NCI-H345 treated with DMSO at 0.1 percent for 48 hours (cell line): ENCODE results near the gene ACTRT2.

Source experiments
- DNase-seq: peaks from one replicate; lab custom pipeline; 2025; ENCODE audit not compliant: unreplicated experiment; lab: John Stamatoyannopoulos, UW

The ACTRT2 gene

GRCh38 chr1:3017440-3018050 lies 3.7 kb upstream of the ACTRT2 start:
- DNase-seq, result no peak

GRCh38 chr1:3018051-3018471 lies 3.2 kb upstream of the ACTRT2 start:
- no peak for DNase-seq

GRCh38 chr1:3018576-3018975 lies 2.7 kb upstream of the ACTRT2 start:
- DNase-seq, result no peak

GRCh38 chr1:3019007-3019515 lies 2.2 kb upstream of the ACTRT2 start:
- no peak for DNase-seq

GRCh38 chr1:3019516-3020051 lies 1.7 kb upstream of the ACTRT2 start:
- no peak for DNase-seq

GRCh38 chr1:3020263-3020909 lies 881 bp upstream of the ACTRT2 start:
- no peak for DNase-seq

GRCh38 chr1:3021801-3022401 lies 634 bp downstream of the ACTRT2 start:
- DNase-seq, result no peak

GRCh38 chr1:3022511-3022973 lies 1.3 kb downstream of the ACTRT2 start:
- no peak for DNase-seq

GRCh38 chr1:3022976-3023375 lies 1.7 kb downstream of the ACTRT2 start:
- DNase-seq, result no peak

GRCh38 chr1:3024019-3024418 lies 2.8 kb downstream of the ACTRT2 start:
- DNase-seq, result no peak

- DNase-seq, result no peak
Measured at GRCh38 chr1:3024588-3024987, 3.3 kb downstream of the ACTRT2 start.

GRCh38 chr1:3026124-3026523 lies 4.9 kb downstream of the ACTRT2 start:
- DNase-seq, result no peak

- no peak for DNase-seq
Measured at GRCh38 chr1:3026581-3027391, 5.5 kb downstream of the ACTRT2 start.

- DNase-seq, result no peak
Measured at GRCh38 chr1:3027611-3028371, 6.5 kb downstream of the ACTRT2 start.

- DNase-seq, result no peak
Measured at GRCh38 chr1:3028531-3029282, 7.4 kb downstream of the ACTRT2 start.

GRCh38 chr1:3029481-3029961 lies 8.3 kb downstream of the ACTRT2 start:
- no peak for DNase-seq

- DNase-seq, result no peak
Measured at GRCh38 chr1:3029991-3030662, 8.9 kb downstream of the ACTRT2 start.

- no peak for DNase-seq
Measured at GRCh38 chr1:3030663-3031381, 9.6 kb downstream of the ACTRT2 start.
